CD4-positive, alpha-beta T cell (primary cell): ENCODE measurements around the gene DCLK1. TPM values are rescaled to one million over a fixed set of nuclear protein-coding genes. Genes with fewer than 3 reads are reported as not detected.

Experiments used
- ATAC-seq: fragments of 200-7000 bp; cut with Tn5 transposase; one replicate; pipeline ENCODE4 v1.10.0; 2022; ENCODE audit warnings: mild to moderate bottlenecking; ENCODE audit not compliant: poor library complexity
- CTCF ChIA-PET: fragments of 350-600 bp; sonication (Branson Sonifier 250); formaldehyde crosslinking; loops from one replicate; lab custom pipeline; 2021; ENCODE audit warnings: antibody characterized with exemption, inconsistent platforms; lab: Charles Lee
- POLR2A ChIA-PET: fragments of 350-600 bp; sonication (Branson Sonifier 250); formaldehyde crosslinking; loops from one replicate; lab custom pipeline; 2021; ENCODE audit warnings: antibody characterized with exemption, inconsistent platforms; lab: Charles Lee
- DNase-seq, 14 experiments: peaks; one replicate each; pipeline ENCODE4 v3.0.0-alpha.2; 2013 to 2020; ENCODE audit warnings: mixed read lengths in 2 of 14
- H3K27ac ChIP-seq, 2 donors: one replicate each; pipeline versions ENCODE4 v1.5.1 to v1.7.0; 2013; ENCODE audit warnings: low read length in 2 of 2, low read depth in 1 of 2, mild to moderate bottlenecking in 1 of 2
- H3K27me3 ChIP-seq, 2 experiments: 1 replicate in 1 of 2; 2 replicates in 1 of 2; pipeline versions ENCODE4 v1.6.1 to v1.7.0; 2013; ENCODE audit warnings: low read length in 2 of 2, control low read depth in 1 of 2, mild to moderate bottlenecking in 1 of 2, moderate library complexity in 1 of 2; ENCODE audit not compliant: insufficient read depth in 2 of 2, control insufficient read depth in 1 of 2
- H3K36me3 ChIP-seq: one replicate; pipeline ENCODE4 v1.6.1; 2013; ENCODE audit warnings: low read length, control low read depth; ENCODE audit not compliant: insufficient read depth
- H3K4me1 ChIP-seq: one replicate; pipeline ENCODE4 v1.6.1; 2013; ENCODE audit warnings: low read length, control low read depth; ENCODE audit not compliant: insufficient read depth
- H3K4me3 ChIP-seq: one replicate; pipeline ENCODE4 v1.5.1; 2013; ENCODE audit warnings: mild to moderate bottlenecking, low read length, moderate library complexity
- H3K9me3 ChIP-seq, 2 experiments: 1 replicate in 1 of 2; 2 replicates in 1 of 2; pipeline versions ENCODE4 v1.6.1 to v1.7.0; 2013; ENCODE audit warnings: low read length in 2 of 2, mild to moderate bottlenecking in 2 of 2, control low read depth in 1 of 2, moderate library complexity in 1 of 2; ENCODE audit not compliant: control insufficient read depth in 1 of 2, insufficient read depth in 1 of 2
- H3K27ac Mint-ChIP-seq: one replicate; pipeline ENCODE4 v1.8.0; 2020; ENCODE audit warnings: mixed read lengths
- H3K27me3 Mint-ChIP-seq: one replicate; pipeline ENCODE4 v1.8.0; 2021; ENCODE audit warnings: mixed read lengths
- H3K36me3 Mint-ChIP-seq: one replicate; pipeline ENCODE4 v1.8.0; 2021; ENCODE audit warnings: low read depth, mixed read lengths
- H3K4me1 Mint-ChIP-seq: one replicate; pipeline ENCODE4 v1.8.0; 2021; ENCODE audit warnings: low read depth, mixed read lengths
- H3K4me3 Mint-ChIP-seq: one replicate; pipeline ENCODE4 v1.8.0; 2020; ENCODE audit warnings: mild to moderate bottlenecking, mixed read lengths
- H3K9me3 Mint-ChIP-seq: one replicate; pipeline ENCODE4 v1.8.0; 2020; ENCODE audit warnings: mixed read lengths
- CTCF ChIP-seq: fragments of 200-600 bp; IDR thresholded peaks from one replicate; pipeline ENCODE4 v1.8.0; 2022; ENCODE audit warnings: antibody characterized with exemption, mild to moderate bottlenecking
- intact Hi-C, 2 experiments: fragments of 100-400 bp; cut with DNase I in 1 of 2; cut with micrococcal nuclease in 1 of 2; formaldehyde crosslinking; loops; one replicate each; pipeline versions ENCODE4 v1.15.1 to v1.9.0; 2023 to 2025; cut with DNase I, micrococcal nuclease
- total RNA-seq, 174 experiments: library from RNA in 2 of 174; stranded (reverse) in 2 of 174; gene quantifications; one replicate each; pipeline ENCODE4 v1.2.3 and lab custom pipeline; 2021 to 2026

Gene DCLK1
- total RNA-seq, 2 experiments from 2014 or later, result not detected

- Mint-ChIP-seq H3K36me3 (no peaks in the 10 kb centered on the region), H3K4me1 (no peaks in the 10 kb centered on the region), H3K27me3 (no peaks in the 10 kb centered on the region), H3K4me3 (no peak overlapping the region), H3K9me3 (no peaks in the 10 kb centered on the region), H3K27ac (no peak overlapping the region)
- POLR2A ChIA-PET, result no interaction called here
- H3K4me3 ChIP-seq, result no peak overlapping the region
- no peaks in the 10 kb centered on the region for H3K27me3 ChIP-seq
- DNase-seq, result no peak
- H3K9me3 ChIP-seq, result no peaks in the 10 kb centered on the region
- intact Hi-C loops, result no loop called here
- no peak overlapping the region for H3K27ac ChIP-seq
- ATAC-seq, result no peak
- H3K36me3 ChIP-seq, result no peaks in the 10 kb centered on the region
- CTCF ChIA-PET, result no interaction called here
- no peaks in the 10 kb centered on the region for H3K4me1 ChIP-seq
- no peak for TF ChIP-seq CTCF
Measured at GRCh38 chr13:36057547-36057946, 73.6 kb downstream of the DCLK1 start.

GRCh38 chr13:36057041-36057440 is 74.1 kb downstream of the DCLK1 start:
- Histone ChIP-seq H3K4me1 (no peaks in the 10 kb centered on the region), H3K27me3 (no peaks in the 10 kb centered on the region), H3K36me3 (no peaks in the 10 kb centered on the region), H3K27ac (no peak overlapping the region), H3K9me3 (no peaks in the 10 kb centered on the region), H3K4me3 (no peak overlapping the region)
- CTCF ChIA-PET, result no interaction called here
- H3K27ac Mint-ChIP-seq, result no peak overlapping the region
- no peak for TF ChIP-seq CTCF
- no peaks in the 10 kb centered on the region for H3K4me1 Mint-ChIP-seq
- POLR2A ChIA-PET, result no interaction called here
- ATAC-seq (no peak), DNase-seq (no peak)
- no peaks in the 10 kb centered on the region for H3K36me3 Mint-ChIP-seq
- intact Hi-C loops, result no loop called here
- no peak overlapping the region for H3K4me3 Mint-ChIP-seq
- no peaks in the 10 kb centered on the region for H3K9me3 Mint-ChIP-seq
- H3K27me3 Mint-ChIP-seq, result no peaks in the 10 kb centered on the region

- intact Hi-C loops, result no loop called here
- no peaks in the 10 kb centered on the region for H3K27me3 Mint-ChIP-seq
Measured at GRCh38 chr13:36055366-36055765, 75.8 kb downstream of the DCLK1 start.

More at GRCh38 chr13:36055366-36055765, 75.8 kb downstream of the DCLK1 start:
- Histone ChIP-seq H3K36me3 (no peaks in the 10 kb centered on the region), H3K27me3 (no peaks in the 10 kb centered on the region), H3K27ac (no peak overlapping the region), H3K4me1 (no peaks in the 10 kb centered on the region), H3K9me3 (no peaks in the 10 kb centered on the region), H3K4me3 (no peak overlapping the region)
- ATAC-seq (no peak), DNase-seq (no peak)
- no peak for TF ChIP-seq CTCF
- Mint-ChIP-seq H3K4me1 (no peaks in the 10 kb centered on the region), H3K27ac (no peak overlapping the region), H3K9me3 (no peaks in the 10 kb centered on the region), H3K4me3 (no peak overlapping the region), H3K36me3 (no peaks in the 10 kb centered on the region)
- ChIA-PET POLR2A (no interaction called here), CTCF (no interaction called here)
